Left lung (tissue), 10 donors: Measurements from ENCODE around the gene CIART. TPM values are rescaled to one million over a fixed set of nuclear protein-coding genes. Genes with fewer than 3 reads are reported as not detected.

Experiments used
- ATAC-seq: fragments of 200-7000 bp; cut with Tn5 transposase; one replicate; pipeline ENCODE4 v1.9.1; 2020; ENCODE audit warnings: moderate library complexity
- DNase-seq, 4 donors: peaks; one replicate each; pipeline ENCODE4 v3.0.0-alpha.2; 2013 to 2020
- H3K27ac ChIP-seq, 2 donors: fragments of 200-600 bp; sonication (generic) in 1 of 2; one replicate each; pipeline versions ENCODE4 v1.5.0 to v1.8.0; 2020 to 2021
- H3K27me3 ChIP-seq, 2 donors: fragments of 200-600 bp; sonication (generic) in 1 of 2; one replicate each; pipeline versions ENCODE4 v1.5.0 to v1.8.0; 2020 to 2021
- H3K36me3 ChIP-seq, 2 donors: fragments of 200-600 bp; sonication (generic) in 1 of 2; one replicate each; pipeline versions ENCODE4 v1.5.0 to v1.8.0; 2020 to 2021
- H3K4me1 ChIP-seq, 2 donors: fragments of 200-600 bp; one replicate each; pipeline ENCODE4 v1.8.0; 2021
- H3K4me3 ChIP-seq, 2 donors: fragments of 200-600 bp; sonication (generic) in 1 of 2; one replicate each; pipeline versions ENCODE4 v1.5.0 to v1.8.0; 2020 to 2021; ENCODE audit warnings: mild to moderate bottlenecking in 1 of 2
- H3K9me3 ChIP-seq, 2 donors: fragments of 200-600 bp; sonication (generic) in 1 of 2; one replicate each; pipeline versions ENCODE4 v1.5.0 to v1.8.0; 2020 to 2021
- CTCF ChIP-seq, 2 donors: fragments of 200-600 bp; sonication (generic) in 1 of 2; IDR thresholded peaks; one replicate each; pipeline versions ENCODE4 v1.5.0 to v1.8.0; 2021; ENCODE audit warnings: antibody characterized with exemption in 2 of 2
- intact Hi-C, 2 donors: fragments of 100-400 bp; cut with DNase I; formaldehyde crosslinking; loops; one replicate each; pipeline versions ENCODE4 v1.11.2 to v1.14.2; 2022
- polyA plus RNA-seq, 6 donors: library from polyadenylated mRNA; unstranded; fragments of 120-200 nt; gene quantifications; one replicate each; pipeline ENCODE4 v1.2.1, GENCODE V29; 2013; ENCODE audit not compliant: insufficient read length in 6 of 6
- total RNA-seq, 2 donors: library from RNA; stranded (reverse); fragmentation: NEBNext Ultra II Directional; extraction: Animal tissue kit (Norgen Biotek cat#: 25700); gene quantifications; one replicate each; pipeline ENCODE4 v1.2.1, GENCODE V29; 2021
- donor health status: DM: no; HTN: yes; CAD: no.
- donor health status: DM: no; HTN: no; CAD: no.

Gene CIART
- total and polyA plus RNA-seq, 8 donors: 3.4 to 13.2 (median 8.3) TPM

- H3K9me3 ChIP-seq: no peaks in the 10 kb centered on the region
- no peak for TF ChIP-seq CTCF (IDR thresholded peaks at IDR 0.05)
- no peak for ATAC-seq
- intact Hi-C loops: no loop called here
- H3K36me3 ChIP-seq: peaks cover 0 to 28% of the 10 kb centered on the region in 2 donors
- H3K4me1 ChIP-seq: peaks cover 11 to 39% of the 10 kb centered on the region in 2 donors
- H3K27ac ChIP-seq: peak overlapping the region; percentile 88 to 94
- DNase-seq: no peak
- H3K27me3 ChIP-seq: no peaks in the 10 kb centered on the region
- H3K4me3 ChIP-seq: peak overlapping the region; percentile 83 to 97
Measured at GRCh38 chr1:150269451-150269850, 12.9 kb upstream of the CIART start.

GRCh38 chr1:150271291-150271959 lies 10.9 kb upstream of the CIART start:
- Histone ChIP-seq H3K4me3 (no peak overlapping the region), H3K27me3 (no peaks in the 10 kb centered on the region), H3K4me1 (peaks cover 11 to 39% of the 10 kb centered on the region in 2 donors), H3K9me3 (no peaks in the 10 kb centered on the region), H3K27ac (peak overlapping the region; percentile 58 to 61), H3K36me3 (peaks cover 0 to 8% of the 10 kb centered on the region in 2 donors)
- ATAC-seq: no peak
- TF ChIP-seq CTCF (IDR thresholded peaks at IDR 0.05): no peak
- intact Hi-C loops: no loop called here
- DNase-seq: no peak

- ATAC-seq: no peak
- Histone ChIP-seq H3K27ac (peak overlapping the region; percentile 6 to 58), H3K9me3 (no peaks in the 10 kb centered on the region), H3K36me3 (no peaks in the 10 kb centered on the region), H3K27me3 (no peaks in the 10 kb centered on the region), H3K4me3 (peak overlapping the region in 1 of 2 donors; percentile 19), H3K4me1 (peaks cover 5 to 24% of the 10 kb centered on the region in 2 donors)
- TF ChIP-seq CTCF (IDR thresholded peaks at IDR 0.05): no peak
- intact Hi-C loops: no loop called here
- no peak for DNase-seq
Measured at GRCh38 chr1:150273311-150273710, 9.0 kb upstream of the CIART start.

- no peak overlapping the region for H3K27ac ChIP-seq
- no peaks in the 10 kb centered on the region for H3K9me3 ChIP-seq
- H3K4me1 ChIP-seq: peaks cover 0 to 20% of the 10 kb centered on the region in 2 donors
- ATAC-seq: no peak
- no peak for DNase-seq
- H3K27me3 ChIP-seq: peaks cover 0 to 19% of the 10 kb centered on the region in 2 donors
- no peak overlapping the region for H3K4me3 ChIP-seq
- no peak for TF ChIP-seq CTCF (IDR thresholded peaks at IDR 0.05)
- intact Hi-C loops: no loop called here
- H3K36me3 ChIP-seq: no peaks in the 10 kb centered on the region
Measured at GRCh38 chr1:150280138-150280707, 2.1 kb upstream of the CIART start.

- DNase-seq (peak in 3 of 4 donors; percentile 54 to 78 (median 70)), ATAC-seq (peak; percentile 82)
- Histone ChIP-seq H3K27ac (peak overlapping the region; percentile 60 to 75), H3K4me3 (peak overlapping the region; percentile 46 to 47), H3K4me1 (peaks cover 0 to 20% of the 10 kb centered on the region in 2 donors), H3K27me3 (peaks cover 0 to 19% of the 10 kb centered on the region in 2 donors), H3K36me3 (no peaks in the 10 kb centered on the region), H3K9me3 (no peaks in the 10 kb centered on the region)
- peak; percentile 63 to 68 for TF ChIP-seq CTCF (IDR thresholded peaks at IDR 0.05)
- intact Hi-C loops: no loop called here
Measured at GRCh38 chr1:150281221-150281757, 1.1 kb upstream of the CIART start.
